Gastroesophageal sphincter (tissue), 3 donors: ENCODE data around the gene AMHR2.

Experiments
- POLR2A ChIP-seq, 2 donors: fragments of 450-650 bp; IDR thresholded peaks; one replicate each; pipeline ENCODE4 v1.6.1; 2017; ENCODE audit warnings: antibody characterized with exemption in 2 of 2, mild to moderate bottlenecking in 2 of 2, moderate library complexity in 1 of 2
- TF ChIP-seq, protein P1 (sequence below), 4 experiments: fragments of 200-600 bp in 2 of 4; fragments of 450-650 bp in 2 of 4; sonication (generic) in 1 of 4; IDR thresholded peaks; one replicate each; pipeline ENCODE4 v1.5.1; 2017 to 2019; ENCODE audit warnings: antibody characterized with exemption in 4 of 4, mild to moderate bottlenecking in 2 of 4, moderate library complexity in 2 of 4

DNA sequence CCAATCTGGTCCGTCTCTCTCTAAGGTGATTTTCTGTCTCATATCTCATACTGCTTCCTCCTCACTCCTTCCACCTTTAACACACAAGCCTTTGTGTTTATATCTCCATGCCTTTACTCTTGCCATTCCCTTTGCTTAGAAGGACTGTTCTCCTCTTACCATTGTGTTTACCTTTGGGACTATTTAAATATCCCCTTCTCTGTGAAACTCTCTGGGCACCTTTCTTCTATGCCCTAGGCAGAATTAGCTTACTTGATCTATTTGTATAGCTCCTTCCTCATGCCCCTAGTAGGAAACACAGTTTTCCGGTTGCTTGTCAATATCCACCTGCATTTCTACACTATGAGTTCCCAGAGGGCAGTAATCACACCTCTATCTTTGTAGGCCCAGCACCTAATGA, 3.9 kb upstream of the AMHR2 start:
- no peak for TF ChIP-seq POLR2A (IDR thresholded peaks at IDR 0.05)
- TF ChIP-seq, protein P1, sequence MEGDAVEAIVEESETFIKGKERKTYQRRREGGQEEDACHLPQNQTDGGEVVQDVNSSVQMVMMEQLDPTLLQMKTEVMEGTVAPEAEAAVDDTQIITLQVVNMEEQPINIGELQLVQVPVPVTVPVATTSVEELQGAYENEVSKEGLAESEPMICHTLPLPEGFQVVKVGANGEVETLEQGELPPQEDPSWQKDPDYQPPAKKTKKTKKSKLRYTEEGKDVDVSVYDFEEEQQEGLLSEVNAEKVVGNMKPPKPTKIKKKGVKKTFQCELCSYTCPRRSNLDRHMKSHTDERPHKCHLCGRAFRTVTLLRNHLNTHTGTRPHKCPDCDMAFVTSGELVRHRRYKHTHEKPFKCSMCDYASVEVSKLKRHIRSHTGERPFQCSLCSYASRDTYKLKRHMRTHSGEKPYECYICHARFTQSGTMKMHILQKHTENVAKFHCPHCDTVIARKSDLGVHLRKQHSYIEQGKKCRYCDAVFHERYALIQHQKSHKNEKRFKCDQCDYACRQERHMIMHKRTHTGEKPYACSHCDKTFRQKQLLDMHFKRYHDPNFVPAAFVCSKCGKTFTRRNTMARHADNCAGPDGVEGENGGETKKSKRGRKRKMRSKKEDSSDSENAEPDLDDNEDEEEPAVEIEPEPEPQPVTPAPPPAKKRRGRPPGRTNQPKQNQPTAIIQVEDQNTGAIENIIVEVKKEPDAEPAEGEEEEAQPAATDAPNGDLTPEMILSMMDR (IDR thresholded peaks at IDR 0.05): no peak
